NCI-H1436 treated with DMSO at 0.1 percent for 48 hours (cell line): Measurements from ENCODE around the gene CAMK4.
A peak's percentile ranks its signal among the peaks of the same experiment; 100 is the strongest.
"Not testable (repeated sequence)": the region's sequence is repeated elsewhere in the genome, so short reads cannot be mapped to it uniquely, and the experiment has no call there.

Source experiments
- DNase-seq: peaks from one replicate; lab custom pipeline; 2025; lab: John Stamatoyannopoulos, UW

CAMK4 gene

DNA sequence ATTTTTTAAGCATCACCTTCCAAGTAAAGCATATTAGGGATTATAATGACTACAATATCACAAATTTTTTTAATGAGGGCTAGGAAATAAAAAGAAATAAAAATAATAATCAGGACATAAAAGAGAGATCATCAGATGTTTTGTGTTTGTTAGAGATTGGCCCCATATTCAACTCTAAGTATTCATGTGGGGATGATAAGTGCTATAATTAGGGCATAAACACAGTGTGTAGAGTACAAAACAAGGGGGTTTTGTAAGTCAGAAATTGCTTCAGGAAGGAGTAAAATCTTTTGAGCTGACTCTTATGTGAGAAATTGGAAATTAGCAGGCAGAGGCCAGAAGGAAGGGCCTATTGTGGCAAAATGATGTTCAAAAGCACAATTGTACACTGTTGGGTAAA is 160.9 kb downstream of the CAMK4 start:
- peak; percentile 85 for DNase-seq

DNA sequence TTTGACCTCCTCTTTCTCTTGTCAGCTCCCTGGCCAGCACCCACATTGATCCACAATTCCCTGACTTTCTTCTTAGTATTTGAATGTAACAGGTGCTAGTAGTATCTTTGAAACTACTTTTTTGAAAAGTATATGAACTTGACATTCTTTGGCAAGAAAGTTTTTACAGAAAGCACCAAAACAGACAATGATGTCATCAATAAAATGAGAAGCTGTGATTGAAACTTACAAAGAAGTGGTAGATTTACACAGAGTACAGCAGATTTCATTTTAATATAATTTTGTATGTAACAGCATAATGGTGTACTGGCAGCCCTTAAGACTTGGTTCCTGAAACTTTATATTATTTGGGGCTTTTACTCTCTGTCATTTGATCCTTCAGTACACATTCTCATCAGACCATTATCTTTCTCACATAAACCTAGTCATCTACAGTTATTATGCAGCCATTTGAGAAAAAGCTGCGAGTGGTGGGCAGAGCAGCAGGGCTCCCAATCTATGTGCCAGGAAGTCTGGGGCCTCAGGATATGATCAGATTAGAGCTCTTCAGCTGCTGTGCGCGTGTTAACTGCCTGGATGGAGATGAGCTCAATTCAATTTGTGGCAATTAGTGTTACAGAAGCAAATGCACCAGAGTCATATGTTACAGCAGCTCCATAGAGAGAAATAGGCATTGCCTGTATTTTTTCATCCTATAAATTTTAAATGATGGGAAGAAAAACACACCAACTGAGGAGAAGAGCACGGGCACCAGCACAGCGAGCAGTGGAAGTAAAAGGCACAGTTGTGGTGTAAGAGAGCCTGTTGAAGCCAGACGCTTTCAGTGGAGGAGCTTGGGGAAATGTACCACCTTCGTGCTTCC is 162.0 kb downstream of the CAMK4 start:
- DNase-seq, result peak; percentile 96

DNA sequence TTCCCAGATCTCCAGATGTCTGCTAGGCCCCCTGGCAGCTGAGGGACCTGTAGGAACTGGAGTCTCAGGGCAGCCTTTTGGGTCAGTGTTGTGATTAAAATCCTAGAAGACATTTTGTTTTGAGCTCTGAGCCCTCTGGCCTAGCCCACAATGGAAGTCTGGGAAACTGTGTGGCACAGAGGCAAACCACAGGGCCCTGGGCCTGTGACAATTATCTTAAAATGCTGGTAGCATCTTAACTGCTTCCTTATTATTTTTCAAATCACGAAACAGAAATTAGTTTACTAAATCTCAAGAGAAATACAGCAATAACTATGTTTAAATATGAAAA is 162.6 kb downstream of the CAMK4 start:
- DNase-seq, result no peak

DNA sequence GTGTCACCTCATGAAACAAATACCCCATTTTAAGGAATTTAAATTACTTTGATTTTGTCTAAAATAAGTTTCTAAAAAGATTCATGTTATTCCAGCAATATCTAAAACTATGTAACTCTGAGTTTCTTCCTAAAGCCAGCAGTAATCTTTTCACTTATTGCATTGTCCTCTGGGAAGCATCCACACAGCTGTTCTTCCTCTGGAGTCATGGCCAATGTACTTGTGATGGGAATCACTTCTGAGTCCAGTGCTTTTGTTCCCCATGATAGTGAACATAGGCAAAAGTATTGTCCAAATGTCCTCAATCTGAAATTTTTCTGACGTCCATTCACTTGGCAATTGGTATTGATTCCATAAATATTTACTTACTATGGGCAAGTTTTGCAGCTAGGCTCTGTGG is 163.2 kb downstream of the CAMK4 start:
- no peak for DNase-seq

DNA sequence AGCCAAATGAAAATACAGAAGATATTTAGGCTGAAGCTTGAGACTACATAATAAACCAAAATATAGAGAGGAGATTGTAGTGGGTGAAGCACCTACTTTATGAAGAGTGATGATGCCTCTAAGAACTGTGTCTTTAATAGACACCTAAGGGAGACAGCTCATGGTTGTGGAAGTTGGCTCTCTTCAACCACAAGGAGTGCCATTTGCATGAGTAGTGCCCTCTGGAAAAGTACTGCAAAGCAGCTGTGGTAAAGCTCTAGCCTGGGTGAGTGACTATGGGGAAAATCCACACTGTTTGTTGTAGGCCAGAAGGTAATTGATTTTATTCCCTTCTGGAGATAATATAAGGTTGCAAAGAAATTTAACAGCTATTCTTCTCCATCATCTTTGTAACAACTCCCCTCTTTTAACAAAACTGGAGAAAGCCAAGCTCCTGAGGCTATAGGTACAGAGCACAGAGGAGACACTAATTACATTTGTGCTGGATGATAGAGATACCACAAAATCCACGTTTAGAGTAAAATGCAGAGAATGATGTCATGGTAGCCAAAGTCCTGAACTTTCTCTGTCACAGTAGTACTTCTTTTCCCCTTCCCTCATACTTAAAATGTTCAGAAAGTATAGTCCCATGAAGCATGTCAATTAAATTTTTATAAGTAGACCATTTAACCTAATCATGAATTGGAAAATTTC is 165.4 kb downstream of the CAMK4 start:
- no peak for DNase-seq

DNA sequence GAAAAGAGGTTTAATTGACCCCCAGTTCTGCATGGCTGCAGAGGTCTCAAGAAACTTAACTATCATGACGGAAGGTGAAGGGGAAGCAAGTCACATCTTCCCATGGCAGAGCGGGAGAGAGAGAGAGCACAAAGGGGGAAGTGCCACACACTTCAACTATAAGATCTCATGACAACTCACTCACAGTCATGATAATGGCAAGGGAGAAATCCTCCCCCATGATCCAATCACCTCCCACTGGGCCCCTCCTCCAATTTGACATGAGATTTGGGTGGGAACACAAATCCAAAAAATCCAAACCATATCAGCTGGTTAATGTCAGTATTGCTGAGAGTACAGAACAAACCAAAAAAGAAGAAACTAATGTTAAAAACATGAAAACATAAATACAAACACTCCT is 168.0 kb downstream of the CAMK4 start:
- no peak for DNase-seq

DNA sequence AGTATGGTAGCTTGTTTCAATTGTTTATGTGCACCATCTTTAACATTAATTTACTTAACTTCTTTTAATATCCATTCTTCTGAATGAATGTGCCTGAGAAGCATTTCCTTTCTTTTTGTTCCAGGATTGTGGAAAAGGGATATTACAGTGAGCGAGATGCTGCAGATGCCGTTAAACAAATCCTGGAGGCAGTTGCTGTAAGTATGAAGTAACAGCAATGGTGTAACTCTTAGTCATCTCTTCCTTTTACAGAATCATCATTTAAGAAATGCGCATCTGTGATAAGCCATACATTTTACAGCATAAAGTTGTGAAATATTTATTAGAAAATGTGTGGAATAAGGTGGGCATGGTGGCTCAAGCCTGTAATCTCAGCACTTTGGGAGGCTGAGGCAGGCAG is 170.4 kb downstream of the CAMK4 start:
- no peak for DNase-seq

DNA sequence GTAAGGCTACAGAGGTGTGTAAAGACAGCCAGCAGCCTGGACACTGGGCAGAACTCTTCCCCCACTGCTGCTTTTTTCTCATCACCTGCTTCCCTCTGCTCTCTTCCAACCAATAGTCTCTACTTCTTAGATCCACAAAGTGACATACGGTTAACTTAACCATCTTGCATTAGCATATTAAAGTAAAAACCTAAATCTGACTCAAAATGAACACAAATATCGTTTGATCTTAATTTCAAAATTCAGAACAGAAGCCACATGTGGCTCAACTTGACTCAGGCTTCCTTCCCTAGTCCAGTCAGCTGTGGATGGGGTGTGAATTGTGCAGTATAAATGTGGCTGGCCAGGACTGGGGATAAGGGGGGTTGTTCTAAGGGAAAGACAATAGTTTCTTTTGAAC is 173.8 kb downstream of the CAMK4 start:
- DNase-seq, result no peak

DNA sequence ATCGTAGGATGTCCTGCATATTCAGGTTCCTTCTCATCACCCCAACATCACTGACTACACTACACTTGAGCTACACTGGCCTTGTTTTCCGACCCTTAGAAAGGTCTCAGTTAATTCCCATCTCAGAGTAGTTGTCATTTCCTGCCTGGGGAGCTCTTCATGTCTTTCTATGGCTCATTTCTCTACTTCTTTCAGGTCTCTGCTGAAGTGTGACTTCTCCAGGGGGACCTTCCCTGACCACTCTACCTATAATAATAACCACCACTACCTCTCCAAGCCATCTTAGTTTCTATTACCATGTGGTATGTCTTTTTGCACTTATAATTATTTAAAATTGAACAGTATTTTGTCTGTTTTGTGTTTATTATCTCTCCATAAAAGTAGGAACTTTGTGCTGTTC is 174.9 kb downstream of the CAMK4 start:
- DNase-seq, result no peak

DNA sequence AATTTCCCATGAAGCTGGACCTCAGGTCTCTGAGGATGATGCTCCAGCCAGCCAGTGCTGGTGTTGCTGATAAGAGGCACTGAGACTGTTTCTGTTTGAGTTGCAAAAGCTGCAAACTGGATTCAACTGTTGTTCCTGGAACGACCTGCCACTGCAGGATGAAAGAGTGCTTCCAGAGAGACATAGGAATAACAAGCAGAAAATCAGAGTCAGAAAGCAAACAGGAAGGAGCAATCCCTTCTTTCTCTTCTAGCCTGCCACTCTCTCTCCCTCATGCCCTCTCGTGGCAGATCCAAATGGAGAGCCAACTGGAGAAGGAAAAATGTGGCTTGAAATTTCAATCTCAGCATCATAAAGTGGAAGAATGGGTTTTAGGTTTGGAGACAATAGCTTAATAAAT is 177.7 kb downstream of the CAMK4 start:
- no peak for DNase-seq

DNA sequence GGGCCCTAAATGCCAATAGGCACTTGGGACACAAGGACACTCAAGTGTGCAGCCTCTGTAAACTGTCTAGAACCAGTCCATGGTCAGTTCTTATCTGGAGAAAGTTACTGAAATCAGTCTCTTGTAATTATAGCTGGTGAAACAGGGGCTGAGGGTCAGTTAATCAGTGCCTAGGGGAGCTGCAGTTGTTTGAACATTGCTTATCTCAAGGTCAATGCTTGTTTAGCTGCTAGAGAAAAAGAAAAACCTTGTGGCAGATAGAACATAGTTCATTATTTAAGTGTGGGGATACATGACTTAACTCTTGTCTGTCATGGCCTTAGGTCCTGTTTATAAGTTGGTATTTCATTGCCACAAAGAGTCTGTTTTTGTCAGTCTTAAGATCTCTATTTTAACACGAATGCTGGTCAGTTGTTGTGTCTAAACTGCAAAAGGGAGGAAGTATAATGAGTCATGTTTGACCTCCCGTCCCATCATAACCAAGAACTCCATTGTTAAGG is 180.1 kb downstream of the CAMK4 start:
- DNase-seq, result no peak

DNA sequence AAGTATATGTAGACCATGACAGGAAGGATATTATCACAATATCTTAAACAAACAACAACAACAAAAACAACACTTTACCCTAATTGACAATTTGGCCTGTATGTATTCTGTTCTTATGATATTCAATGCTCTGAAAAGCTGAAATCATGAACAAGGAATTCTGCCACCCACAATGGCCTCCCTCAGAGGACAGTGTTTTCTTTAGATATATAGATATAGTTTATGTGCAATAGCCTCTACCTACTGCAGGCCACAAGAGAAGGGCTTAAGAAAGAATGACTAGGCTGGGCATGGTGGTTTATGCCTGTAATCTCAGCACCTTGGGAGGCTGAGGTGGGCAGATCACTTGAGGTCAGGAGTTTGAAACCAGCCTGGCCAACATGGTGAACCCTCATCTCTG is 183.4 kb downstream of the CAMK4 start:
- DNase-seq, result no peak

DNA sequence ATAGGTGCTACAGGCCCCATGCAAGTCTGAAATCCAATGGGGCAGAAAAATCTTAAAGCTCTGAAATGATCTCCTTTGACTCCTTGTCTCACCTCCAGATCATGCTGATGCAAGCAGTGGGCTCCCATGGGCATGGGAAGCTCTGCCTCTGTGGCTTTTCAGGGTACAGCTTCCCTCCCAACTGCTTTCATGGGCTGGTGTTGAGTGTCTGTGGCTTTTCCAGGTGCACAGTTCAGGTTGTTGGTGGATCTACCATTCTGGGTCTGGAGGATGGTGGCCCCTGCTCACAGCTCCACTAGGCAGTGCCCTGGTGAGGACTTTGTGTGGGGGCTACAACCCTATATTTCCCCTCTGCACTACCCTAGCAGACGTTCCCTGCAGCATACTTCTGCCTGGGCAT is 184.6 kb downstream of the CAMK4 start:
- no peak for DNase-seq

DNA sequence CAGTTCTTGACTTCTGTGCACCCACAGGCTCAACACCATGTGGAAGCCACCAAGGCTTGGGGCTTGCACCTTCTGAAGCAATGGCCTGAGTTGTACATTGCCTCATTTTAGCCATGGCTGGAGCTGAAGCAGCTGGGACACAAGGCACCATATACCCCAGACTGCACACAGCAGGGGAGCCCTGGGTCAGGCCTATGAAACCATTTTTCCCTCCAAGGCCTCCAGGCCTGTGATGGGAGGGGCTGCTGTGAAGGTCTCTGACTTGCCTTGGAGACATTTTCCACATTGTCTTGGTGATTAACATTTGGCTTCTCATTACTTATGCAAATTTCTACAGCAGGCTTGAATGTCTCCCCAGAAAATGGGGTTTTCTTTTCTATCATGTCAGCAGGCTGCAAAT is 185.1 kb downstream of the CAMK4 start:
- DNase-seq, result not testable (repeated sequence)

DNA sequence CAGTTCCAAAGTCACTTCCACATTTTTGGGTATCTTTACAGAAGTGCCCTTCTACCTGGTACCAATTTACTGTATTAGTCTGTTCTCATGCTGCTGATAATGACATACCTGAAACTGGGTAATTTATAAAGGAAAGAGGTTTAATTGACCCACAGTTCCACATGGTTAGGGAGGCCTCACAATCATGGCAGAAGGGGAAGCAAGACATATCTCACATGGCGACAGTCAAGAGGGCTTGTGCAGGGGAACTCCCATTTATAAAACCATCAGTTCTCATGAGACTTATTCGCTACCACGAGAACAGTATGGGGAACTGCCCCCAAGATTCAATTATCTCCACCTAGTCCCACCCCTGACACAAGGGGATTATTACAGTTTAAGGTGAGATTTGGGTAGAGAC is 185.9 kb downstream of the CAMK4 start:
- not testable (repeated sequence) for DNase-seq

DNA sequence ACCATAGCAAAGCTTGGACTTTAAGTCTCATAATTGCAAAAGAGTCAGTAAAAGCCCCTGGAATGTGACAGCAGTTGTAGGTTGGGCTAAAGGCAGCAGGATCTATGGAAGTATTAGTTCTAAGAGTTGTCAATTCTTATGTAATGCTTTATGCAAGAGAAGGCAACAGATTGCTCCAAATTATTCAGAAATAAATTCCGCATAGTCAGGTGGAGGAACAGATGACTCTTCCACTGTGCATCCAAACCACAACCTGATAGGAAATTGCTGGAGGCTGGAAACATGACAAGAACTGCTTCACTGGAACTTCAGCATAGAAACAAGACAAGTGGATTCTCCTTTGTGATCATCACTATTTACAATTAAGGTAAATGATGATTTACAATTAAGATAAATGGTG is 187.1 kb downstream of the CAMK4 start:
- no peak for DNase-seq

DNA sequence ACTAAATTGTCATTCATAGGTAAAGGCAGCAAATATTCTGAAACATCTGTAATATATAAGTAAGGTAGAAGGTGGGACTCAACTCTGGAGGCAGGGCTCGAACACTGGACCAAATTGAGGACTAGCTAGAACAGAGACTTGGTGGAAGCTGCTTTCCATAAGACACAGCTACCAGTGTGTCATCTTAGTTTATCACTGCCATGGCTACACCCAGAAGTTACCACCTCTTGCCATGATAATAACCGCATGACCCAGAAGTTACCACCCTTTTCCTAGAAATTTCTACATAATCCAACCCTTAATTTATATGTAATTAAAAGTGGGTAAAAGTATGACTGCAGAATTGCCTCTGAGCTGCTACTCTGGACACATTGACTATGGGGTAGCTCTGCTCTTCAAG is 188.4 kb downstream of the CAMK4 start:
- no peak for DNase-seq

DNA sequence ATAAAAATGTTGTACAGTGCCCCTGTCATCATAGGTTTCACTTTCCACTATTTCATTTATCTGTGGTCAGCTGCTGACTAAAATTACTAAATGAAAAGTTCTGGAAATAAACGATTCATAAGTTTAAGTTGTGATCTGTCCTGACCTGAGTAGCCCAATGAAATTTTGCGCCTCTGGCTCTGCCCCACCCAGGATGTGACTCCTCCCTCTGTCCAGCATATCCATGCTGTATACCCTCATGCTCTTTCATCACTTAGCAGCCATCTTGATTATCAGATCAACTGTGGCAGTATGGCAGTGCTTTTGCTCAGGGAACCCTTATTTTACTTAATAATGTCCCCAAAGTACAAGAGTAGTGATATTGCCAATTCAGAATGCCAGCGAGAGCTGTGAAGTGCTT is 190.9 kb downstream of the CAMK4 start:
- no peak for DNase-seq

DNA sequence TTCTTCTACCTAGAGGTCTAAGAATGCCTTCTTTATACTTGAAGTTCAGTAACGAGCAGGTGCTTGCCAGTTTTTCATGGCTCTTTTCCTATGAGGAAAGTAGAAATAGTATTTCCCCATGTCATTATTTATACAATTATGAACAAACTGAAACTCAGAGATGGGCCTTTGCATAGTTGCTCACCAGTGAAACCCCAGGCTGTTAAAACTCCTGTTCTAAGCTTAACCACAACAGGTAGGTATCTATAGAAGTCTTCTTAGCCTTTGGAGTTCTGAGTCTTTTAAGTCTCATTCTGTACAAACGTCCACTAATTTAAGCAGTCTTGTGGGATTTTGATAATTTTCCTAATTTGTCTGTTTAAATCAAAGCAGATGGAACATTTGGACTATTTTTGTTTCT is 198.1 kb downstream of the CAMK4 start:
- no peak for DNase-seq

DNA sequence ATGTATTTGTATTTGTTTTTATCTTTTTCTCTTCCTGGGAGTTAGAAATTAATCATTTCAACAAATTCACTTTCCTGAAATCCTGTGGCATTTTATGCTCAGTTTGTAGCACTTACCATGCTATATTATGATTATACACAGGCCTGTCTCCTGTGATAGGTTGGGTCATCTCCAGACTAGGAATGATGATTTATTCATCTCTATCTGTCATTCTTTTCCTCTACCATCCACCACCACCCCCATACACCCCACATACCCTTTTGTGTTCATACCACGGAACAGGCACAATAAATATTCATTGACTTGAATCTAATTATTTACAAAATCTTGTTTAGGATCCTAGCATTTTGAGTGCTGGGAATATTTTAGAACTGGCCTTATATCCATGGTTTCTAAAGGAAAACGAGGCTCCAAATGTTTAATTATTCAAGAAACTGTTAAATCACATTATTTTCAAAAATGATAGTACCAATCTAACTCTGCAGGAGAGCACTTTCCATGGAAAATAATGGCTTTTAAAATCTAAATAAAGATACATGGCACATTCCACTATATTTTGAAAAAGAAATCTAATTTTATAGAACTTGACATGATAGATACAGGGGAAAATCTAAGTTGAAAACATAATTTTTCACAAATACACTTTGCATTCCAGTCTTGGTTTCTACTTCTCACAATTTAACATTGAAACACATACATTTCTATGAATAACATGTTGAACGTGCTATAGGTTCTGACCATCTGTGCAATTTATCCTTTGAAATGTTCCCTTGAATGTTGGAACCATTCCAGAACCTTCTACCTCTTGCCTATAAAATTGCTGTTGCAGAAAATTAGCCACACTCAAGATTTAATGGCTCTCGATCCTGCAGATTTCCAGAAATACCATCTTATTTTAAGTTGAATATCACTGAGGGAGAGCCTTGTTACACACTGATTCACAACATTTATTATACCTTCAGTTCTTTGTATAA is 198.8 kb downstream of the CAMK4 start:
- no peak for DNase-seq

DNA sequence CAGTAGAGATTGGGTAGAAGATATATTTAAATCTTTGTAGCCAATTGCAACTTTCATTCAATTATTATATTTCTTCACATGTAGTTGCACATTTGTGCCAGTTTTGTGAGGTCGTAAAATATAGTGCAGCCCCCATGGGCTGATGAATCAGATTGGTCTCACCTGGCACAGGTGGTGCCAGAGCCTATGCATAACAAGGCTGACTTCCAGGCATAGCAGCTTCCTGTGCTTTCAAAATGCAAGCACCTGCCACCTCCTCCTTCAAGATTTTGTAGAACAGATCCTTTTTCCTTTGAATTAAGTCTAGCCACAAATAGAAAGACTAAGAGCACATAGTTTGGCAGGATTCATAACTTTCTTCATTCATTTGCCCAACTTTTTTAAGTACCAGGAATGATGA is 201.0 kb downstream of the CAMK4 start:
- no peak for DNase-seq

DNA sequence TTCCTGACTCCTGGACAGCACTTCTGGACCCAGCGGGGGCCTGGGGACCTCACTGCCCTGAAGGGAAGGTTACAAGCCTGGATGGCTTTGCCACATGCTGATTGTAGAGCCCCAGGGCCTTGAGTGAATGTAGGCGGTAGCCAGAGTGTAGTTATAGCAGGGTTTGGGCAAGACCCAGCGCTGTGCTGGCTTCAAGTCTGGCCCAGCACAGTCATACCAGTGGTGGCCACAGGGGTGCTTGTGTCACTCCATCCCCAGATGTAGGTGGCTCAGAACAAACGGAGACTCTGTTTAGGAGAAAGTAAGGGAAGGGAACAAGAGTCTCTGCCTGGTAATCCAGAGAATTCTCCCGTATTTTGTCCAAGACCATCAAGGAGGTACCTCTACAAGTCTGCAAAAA is 203.6 kb downstream of the CAMK4 start:
- DNase-seq, result no peak
